Upper lobe of left lung (tissue), 6 donors: ENCODE measurements around the gene CLDN5. TPM values are rescaled to one million over a fixed set of nuclear protein-coding genes. Genes with fewer than 3 reads are reported as not detected.
"Not testable (repeated sequence)": the region's sequence is repeated elsewhere in the genome, so short reads cannot be mapped to it uniquely, and the experiment has no call there.

ENCODE experiments used
- ATAC-seq, 2 donors: fragments of 200-7000 bp; cut with Tn5 transposase; one replicate each; pipeline ENCODE4 v1.9.1; 2022; ENCODE audit warnings: mild to moderate bottlenecking in 2 of 2, moderate library complexity in 2 of 2; ENCODE audit not compliant: low FRiP score in 2 of 2
- DNase-seq, 2 donors: peaks; one replicate each; pipeline ENCODE4 v3.0.0-alpha.2; 2019 to 2020
- H3K27ac ChIP-seq, 4 donors: fragments of 200-600 bp; sonication (generic); one replicate each; pipeline ENCODE4 v1.5.1; 2016 to 2019
- H3K27me3 ChIP-seq, 4 donors: fragments of 200-600 bp; sonication (generic); one replicate each; pipeline ENCODE4 v1.5.1; 2017 to 2019
- H3K36me3 ChIP-seq, 4 donors: fragments of 200-600 bp; sonication (generic); one replicate each; pipeline ENCODE4 v1.5.1; 2016 to 2019
- H3K4me1 ChIP-seq, 4 donors: fragments of 200-600 bp; sonication (generic); one replicate each; pipeline ENCODE4 v1.5.1; 2018 to 2019
- H3K4me3 ChIP-seq, 4 donors: fragments of 200-600 bp; sonication (generic); one replicate each; pipeline ENCODE4 v1.5.1; 2017 to 2019; ENCODE audit warnings: mild to moderate bottlenecking in 2 of 4, moderate library complexity in 1 of 4
- H3K9me3 ChIP-seq, 4 donors: fragments of 200-600 bp; sonication (generic); one replicate each; pipeline ENCODE4 v1.5.1; 2018 to 2019
- CTCF ChIP-seq, 6 experiments: fragments of 450-650 bp in 4 of 6; fragments of 200-600 bp in 2 of 6; sonication (generic) in 2 of 6; IDR thresholded peaks; one replicate each; pipeline ENCODE4 v1.5.1; 2016 to 2019; ENCODE audit warnings: antibody characterized with exemption in 6 of 6
- EP300 ChIP-seq, 4 donors: sonication (generic); formaldehyde crosslinking; IDR thresholded peaks; one replicate each; pipeline ENCODE4 v1.5.1; 2017; ENCODE audit warnings: antibody characterized with exemption in 4 of 4, control low read depth in 2 of 4
- POLR2A ChIP-seq, 4 donors: fragments of 450-650 bp; IDR thresholded peaks; one replicate each; pipeline ENCODE4 v1.5.1; 2016 to 2017; ENCODE audit warnings: antibody characterized with exemption in 4 of 4, mild to moderate bottlenecking in 2 of 4
- POLR2AphosphoS5 ChIP-seq, 2 donors: sonication (generic); formaldehyde crosslinking; IDR thresholded peaks; one replicate each; pipeline ENCODE4 v1.5.1; 2017; ENCODE audit warnings: antibody characterized with exemption in 2 of 2
- WGBS, 2 donors: methylation state at CpG; one replicate each; pipeline ENCODE4 v1.1.5; 2017 to 2018; 5-methylcytosine and 5-hydroxymethylcytosine counted together
- total RNA-seq, 6 donors: library from RNA; depleted of rRNA in 4 of 6; stranded (reverse); fragments of >200 nt in 4 of 6; gene quantifications; one replicate each; pipeline versions ENCODE4 v1.1.0 to v1.2.1, GENCODE V29; 2016 to 2021
- donor health status: DM: no; HTN: no; CAD: no; lungs with moderate emphysema.
- donor health status: DM: no; HTN: yes; CAD: no; lungs with severe emphysema.

The CLDN5 gene
- total RNA-seq, 6 donors from 2014 or later = 70.2 to 726 (median 229) TPM

GRCh38 chr22:19548964-19549363, 24.8 kb upstream of the CLDN5 start:
- Histone ChIP-seq H3K27me3 (no peaks in the 10 kb centered on the region), H3K4me3 (no peak overlapping the region), H3K4me1 (peaks cover 7 to 11% (median 9%) of the 10 kb centered on the region in 4 donors), H3K9me3 (peaks cover 0 to 4% (median 0%) of the 10 kb centered on the region in 4 donors), H3K27ac (no peak overlapping the region), H3K36me3 (no peaks in the 10 kb centered on the region)
- 78 to 83% methylated on average over 2 of the region's 2 CpGs for WGBS, 2 donors
- ATAC-seq (no peak), DNase-seq (no peak)
- TF ChIP-seq CTCF (IDR thresholded peaks at IDR 0.05) (no peak), EP300 (IDR thresholded peaks at IDR 0.05) (no peak)

DNA sequence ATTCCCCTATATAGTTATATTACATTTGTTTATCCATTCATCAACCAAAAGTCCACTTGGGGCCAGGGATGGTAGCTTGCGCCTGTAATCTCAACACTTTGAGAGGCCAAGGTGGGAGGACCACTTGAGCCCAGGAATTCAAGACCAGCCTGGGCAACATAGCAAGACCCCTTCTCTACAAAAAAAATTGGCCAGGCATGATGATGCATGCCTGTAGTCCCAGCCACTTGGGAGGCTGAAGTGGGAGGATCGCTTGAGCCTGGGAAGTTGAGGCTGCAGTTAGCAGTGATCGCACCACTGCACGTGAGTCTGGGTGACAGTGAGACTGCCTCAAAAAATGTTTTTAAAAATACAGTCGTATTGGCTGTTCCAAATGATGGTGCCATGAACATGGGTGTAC, 24.2 kb upstream of the CLDN5 start:
- not testable (repeated sequence) for H3K36me3 ChIP-seq, H3K27me3 ChIP-seq, DNase-seq, H3K27ac ChIP-seq, H3K9me3 ChIP-seq, H3K4me3 ChIP-seq, ATAC-seq
- 90 to 97% methylated on average over 5 of the region's 5 CpGs for WGBS, 2 donors
- peaks cover 7 to 15% (median 9%) of the 10 kb centered on the region in 4 donors for H3K4me1 ChIP-seq

DNA sequence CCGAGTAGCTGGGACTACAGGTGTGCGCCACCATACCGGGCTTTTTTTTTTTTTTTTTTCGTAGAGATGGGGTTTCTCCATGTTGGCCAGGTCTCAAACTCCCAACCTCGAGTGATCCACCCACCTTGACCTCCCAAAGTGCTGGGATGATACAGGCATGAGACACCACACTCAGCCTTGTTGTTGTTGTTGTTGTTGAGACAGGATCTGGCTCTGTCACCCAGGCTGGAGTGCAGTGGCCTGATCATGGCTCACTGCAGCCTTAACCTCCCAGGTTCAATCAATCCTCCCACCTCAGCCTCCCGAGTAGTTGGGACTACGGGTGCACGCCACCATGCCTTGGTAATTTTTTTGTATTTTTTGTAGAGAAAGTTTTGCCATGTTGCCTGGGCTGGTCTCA, 23.4 kb upstream of the CLDN5 start:
- Histone ChIP-seq H3K4me1 (peaks cover 7 to 15% (median 9%) of the 10 kb centered on the region in 4 donors), H3K27ac (no peak overlapping the region), H3K9me3 (no peaks in the 10 kb centered on the region), H3K36me3 (no peaks in the 10 kb centered on the region), H3K4me3 (no peak overlapping the region), H3K27me3 (no peaks in the 10 kb centered on the region)
- DNase-seq = no peak
- 94 to 97% methylated on average over 8 of the region's 8 CpGs for WGBS, 2 donors
- ATAC-seq = no peak
- TF ChIP-seq CTCF (IDR thresholded peaks at IDR 0.05) = no peak
- TF ChIP-seq EP300 (IDR thresholded peaks at IDR 0.05) = no peak
- no peak for TF ChIP-seq POLR2A (IDR thresholded peaks at IDR 0.05)
- TF ChIP-seq POLR2AphosphoS5 (IDR thresholded peaks at IDR 0.05) = no peak

- TF ChIP-seq POLR2A (IDR thresholded peaks at IDR 0.05) = no peak
- TF ChIP-seq POLR2AphosphoS5 (IDR thresholded peaks at IDR 0.05) = no peak
- no peak for TF ChIP-seq EP300 (IDR thresholded peaks at IDR 0.05)
- TF ChIP-seq CTCF (IDR thresholded peaks at IDR 0.05) = no peak
- DNase-seq (no peak), ATAC-seq (no peak)
- Histone ChIP-seq H3K36me3 (no peaks in the 10 kb centered on the region), H3K4me1 (peaks cover 7 to 15% (median 9%) of the 10 kb centered on the region in 4 donors), H3K27me3 (no peaks in the 10 kb centered on the region), H3K9me3 (no peaks in the 10 kb centered on the region), H3K4me3 (no peak overlapping the region), H3K27ac (no peak overlapping the region)
- 60 to 75% methylated on average over 6 of the region's 6 CpGs for WGBS, 2 donors
These were observed 22.5 kb upstream of the CLDN5 start for GRCh38 chr22:19546680-19547079.

DNA sequence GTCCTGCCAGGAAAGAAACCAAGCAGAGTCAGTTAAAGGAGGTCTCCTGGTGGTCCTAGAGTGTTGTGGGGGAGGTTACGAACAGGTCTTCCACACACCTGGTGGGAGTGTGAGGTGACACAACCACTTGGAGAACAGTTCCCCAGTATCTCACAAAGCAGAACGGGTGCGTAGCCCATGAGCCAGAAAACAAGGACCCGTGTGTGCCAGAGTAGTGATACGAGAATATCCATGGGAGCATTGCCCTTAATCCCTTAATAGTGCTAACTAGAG, 21.7 kb upstream of the CLDN5 start:
- Histone ChIP-seq H3K4me1 (peaks cover 7 to 15% (median 9%) of the 10 kb centered on the region in 4 donors), H3K36me3 (no peaks in the 10 kb centered on the region), H3K27me3 (no peaks in the 10 kb centered on the region), H3K9me3 (no peaks in the 10 kb centered on the region), H3K4me3 (no peak overlapping the region), H3K27ac (peak overlapping the region in 2 of 4 donors; percentile 52 to 76)
- 87 to 93% methylated on average over 5 of the region's 5 CpGs for WGBS, 2 donors
- no peak for ATAC-seq
- DNase-seq = no peak
- no peak for TF ChIP-seq EP300 (IDR thresholded peaks at IDR 0.05)
- TF ChIP-seq POLR2A (IDR thresholded peaks at IDR 0.05) = no peak
- no peak for TF ChIP-seq CTCF (IDR thresholded peaks at IDR 0.05)
- TF ChIP-seq POLR2AphosphoS5 (IDR thresholded peaks at IDR 0.05) = no peak
